ENCODE results near the gene RNF208. TPM values are rescaled to one million over a fixed set of nuclear protein-coding genes. Genes with fewer than 3 reads are reported as not detected.

The RNF208 gene
- polyA plus RNA-seq, 3 donors = 1.5 TPM; not detected in 2

DNA sequence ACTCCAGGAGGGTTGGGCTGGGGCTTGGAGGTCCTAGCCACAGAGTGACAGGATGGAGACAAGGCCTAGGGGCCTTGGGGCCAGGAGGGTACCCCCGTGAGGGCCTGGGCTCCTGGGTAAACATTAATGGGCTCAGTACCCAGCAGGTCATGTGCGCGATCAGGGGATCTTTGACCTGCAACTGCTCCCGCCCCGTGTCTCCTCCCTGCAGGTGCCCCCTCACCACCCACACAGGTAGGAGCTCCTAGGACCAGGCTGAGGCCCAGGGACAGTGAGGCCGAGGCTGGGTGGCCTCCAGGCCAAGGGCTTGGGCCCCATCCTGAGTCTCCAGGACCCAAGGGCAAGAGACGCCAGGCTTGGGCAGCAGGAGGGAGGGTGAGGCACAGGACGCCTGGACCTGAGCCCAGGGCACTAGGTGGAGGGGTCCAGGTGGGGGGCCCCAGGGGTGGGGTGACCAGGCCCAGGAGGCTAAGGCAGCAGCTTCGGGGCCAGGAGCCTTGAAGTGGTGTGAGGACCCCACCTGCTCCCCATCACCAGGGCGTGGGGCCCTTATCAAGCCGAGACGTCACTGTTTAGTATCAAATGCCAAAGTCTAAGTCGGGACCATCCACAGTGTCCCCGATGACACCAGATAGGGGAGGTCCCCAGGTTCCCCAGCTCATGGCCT, 8.8 kb upstream of the RNF208 start, which contains the start of gene SLC34A3:
SLC34A3 (plus strand) TSS at position 197 of the 667 bp plus-strand sequence. CDS start 802 bp downstream, outside the sequence.
- Mint-ChIP-seq H3K27me3 (ENCODE audit: low read depth in 3 of 3) (peaks cover 2 to 50% (median 12%) of the 10 kb centered on the region in 3 donors), H3K9me3 (peaks cover 0 to 4% (median 0%) of the 10 kb centered on the region in 7 donors), H3K4me3 (no peak within 1 kb of the TSS), H3K4me1 (peaks cover 2% of the 10 kb centered on the region), H3K36me3 (no peaks in the 10 kb centered on the region), H3K27ac (no peak within 1 kb of the TSS)
- 89% methylated on average over 11 of the region's 14 CpGs for WGBS (ENCODE audit: insufficient coverage)
- H3K9me3 ChIP-seq (replicated peaks in 1 of 2; ENCODE audit: control insufficient read depth in 1 of 2, insufficient read depth in 1 of 2, low read length in 2 of 2) = no peaks in the 10 kb centered on the region
- H3K4me1 ChIP-seq (ENCODE audit: control insufficient read depth in 1 of 2, insufficient read depth in 2 of 2, low read length in 2 of 2) = no peaks in the 10 kb centered on the region
- intact Hi-C loops (cut with micrococcal nuclease) = no loop called here
- no peaks in the 10 kb centered on the region for H3K36me3 ChIP-seq (replicated peaks in 1 of 2; ENCODE audit: control insufficient read depth in 1 of 2, insufficient read depth in 2 of 2, low read length in 2 of 2)
- no peak within 1 kb of the TSS for H3K9ac ChIP-seq (ENCODE audit: insufficient read depth, low read length, poor library complexity, severe bottlenecking)
- no peak within 1 kb of the TSS for H3K27ac ChIP-seq (ENCODE audit: low read depth in 1 of 2, low read length in 2 of 2)
- peaks cover 0 to 9% of the 10 kb centered on the region in 2 donors for H3K27me3 ChIP-seq (ENCODE audit: control insufficient read depth in 2 of 2, insufficient read depth in 2 of 2, low read length in 2 of 2)
- no peak within 1 kb of the TSS for H2AFZ ChIP-seq (ENCODE audit: insufficient read depth, low read depth, low read length, poor library complexity, severe bottlenecking)
- no peak for DNase-seq
- H3K4me2 ChIP-seq (replicated peaks; ENCODE audit: extremely low read depth, low read length, poor library complexity, severe bottlenecking) = no peak within 1 kb of the TSS
- H3K79me2 ChIP-seq (ENCODE audit: insufficient read depth, low read length) = no peaks in the 10 kb centered on the region
- no peaks in the 10 kb centered on the region for H4K20me1 ChIP-seq (ENCODE audit: insufficient read depth, low read length)
- H3K4me3 ChIP-seq (replicated peaks in 1 of 3; ENCODE audit: low read depth in 2 of 3, low read length in 3 of 3) = no peak within 1 kb of the TSS
- TF ChIP-seq, protein P1, sequence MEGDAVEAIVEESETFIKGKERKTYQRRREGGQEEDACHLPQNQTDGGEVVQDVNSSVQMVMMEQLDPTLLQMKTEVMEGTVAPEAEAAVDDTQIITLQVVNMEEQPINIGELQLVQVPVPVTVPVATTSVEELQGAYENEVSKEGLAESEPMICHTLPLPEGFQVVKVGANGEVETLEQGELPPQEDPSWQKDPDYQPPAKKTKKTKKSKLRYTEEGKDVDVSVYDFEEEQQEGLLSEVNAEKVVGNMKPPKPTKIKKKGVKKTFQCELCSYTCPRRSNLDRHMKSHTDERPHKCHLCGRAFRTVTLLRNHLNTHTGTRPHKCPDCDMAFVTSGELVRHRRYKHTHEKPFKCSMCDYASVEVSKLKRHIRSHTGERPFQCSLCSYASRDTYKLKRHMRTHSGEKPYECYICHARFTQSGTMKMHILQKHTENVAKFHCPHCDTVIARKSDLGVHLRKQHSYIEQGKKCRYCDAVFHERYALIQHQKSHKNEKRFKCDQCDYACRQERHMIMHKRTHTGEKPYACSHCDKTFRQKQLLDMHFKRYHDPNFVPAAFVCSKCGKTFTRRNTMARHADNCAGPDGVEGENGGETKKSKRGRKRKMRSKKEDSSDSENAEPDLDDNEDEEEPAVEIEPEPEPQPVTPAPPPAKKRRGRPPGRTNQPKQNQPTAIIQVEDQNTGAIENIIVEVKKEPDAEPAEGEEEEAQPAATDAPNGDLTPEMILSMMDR (IDR thresholded peaks at IDR 0.05) = no peak

DNA sequence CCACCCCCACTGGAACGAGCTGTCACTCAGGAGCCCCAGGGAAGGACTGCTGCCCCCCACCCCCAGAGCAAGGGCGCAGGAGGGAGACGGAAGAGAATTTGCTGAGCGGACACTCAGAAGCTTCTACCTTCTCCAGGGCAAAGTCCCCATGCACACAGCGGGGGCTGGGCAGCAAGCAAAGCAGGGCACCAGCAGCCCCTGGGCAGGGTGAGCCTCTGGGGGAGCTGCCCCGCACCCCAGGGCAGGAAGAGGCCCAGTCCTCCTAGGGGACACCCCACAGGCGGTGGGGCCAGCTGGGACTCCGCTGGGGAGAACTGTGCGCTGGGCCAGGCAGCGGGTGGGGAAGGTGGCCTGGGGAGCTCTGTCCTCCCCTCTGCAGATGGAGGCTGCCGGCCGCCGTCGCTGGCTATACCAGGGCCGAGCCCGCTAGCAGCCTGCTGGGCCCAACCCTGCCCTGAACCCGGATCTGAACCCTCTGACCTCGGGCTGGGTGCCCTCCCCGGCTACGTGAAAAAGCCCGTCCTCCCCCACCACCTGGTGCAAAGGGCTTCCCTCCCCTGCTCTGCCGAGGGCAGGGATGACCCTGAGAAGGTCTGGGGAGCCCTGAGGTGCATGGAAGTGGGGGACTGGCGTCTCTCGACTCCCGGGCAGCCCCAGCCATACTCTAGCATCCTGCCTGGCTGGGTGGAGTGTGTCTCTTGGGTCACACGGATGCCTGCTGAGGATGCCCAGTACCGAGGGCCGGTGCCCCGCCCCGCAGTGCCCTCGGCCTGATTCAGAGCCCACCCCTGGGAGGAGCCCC, 8.1 kb upstream of the RNF208 start:
- Mint-ChIP-seq H3K36me3 (no peaks in the 10 kb centered on the region), H3K9me3 (peaks cover 0 to 4% (median 0%) of the 10 kb centered on the region in 7 donors)

More for the DNA sequence above, 8.1 kb upstream of the RNF208 start:
- TF ChIP-seq, protein P1 (IDR thresholded peaks at IDR 0.05) = no peak
- intact Hi-C loops (cut with micrococcal nuclease) = loop anchor here in 1 of 2 donors (5.0 kb wide), 1 partner anchor 113 kb away; no protein-coding TSS in a partner anchor
- H3K27me3 ChIP-seq (ENCODE audit: control insufficient read depth in 2 of 2, insufficient read depth in 2 of 2, low read length in 2 of 2) = peaks cover 0 to 9% of the 10 kb centered on the region in 2 donors
- no peak overlapping the region for H3K27ac ChIP-seq (ENCODE audit: low read depth in 1 of 2, low read length in 2 of 2)
- DNase-seq = no peak
- Mint-ChIP-seq H3K4me1 (peaks cover 5% of the 10 kb centered on the region), H3K4me3 (no peak overlapping the region), H3K27ac (no peak overlapping the region), H3K27me3 (ENCODE audit: low read depth in 3 of 3) (peaks cover 2 to 45% (median 9%) of the 10 kb centered on the region in 3 donors)
- no peaks in the 10 kb centered on the region for H4K20me1 ChIP-seq (ENCODE audit: insufficient read depth, low read length)
- H3K36me3 ChIP-seq (replicated peaks in 1 of 2; ENCODE audit: control insufficient read depth in 1 of 2, insufficient read depth in 2 of 2, low read length in 2 of 2) = no peaks in the 10 kb centered on the region
- no peak overlapping the region for H2AFZ ChIP-seq (ENCODE audit: insufficient read depth, low read depth, low read length, poor library complexity, severe bottlenecking)
- peaks cover 3% of the 10 kb centered on the region in 2 donors for H3K4me1 ChIP-seq (ENCODE audit: control insufficient read depth in 1 of 2, insufficient read depth in 2 of 2, low read length in 2 of 2)
- 58% methylated on average over 14 of the region's 31 CpGs for WGBS (ENCODE audit: insufficient coverage)
- H3K9ac ChIP-seq (ENCODE audit: insufficient read depth, low read length, poor library complexity, severe bottlenecking) = no peak overlapping the region
- H3K4me2 ChIP-seq (replicated peaks; ENCODE audit: extremely low read depth, low read length, poor library complexity, severe bottlenecking) = no peak overlapping the region
- H3K9me3 ChIP-seq (replicated peaks in 1 of 2; ENCODE audit: control insufficient read depth in 1 of 2, insufficient read depth in 1 of 2, low read length in 2 of 2) = no peaks in the 10 kb centered on the region
- H3K4me3 ChIP-seq (replicated peaks in 1 of 3; ENCODE audit: low read depth in 2 of 3, low read length in 3 of 3) = no peak overlapping the region
- no peaks in the 10 kb centered on the region for H3K79me2 ChIP-seq (ENCODE audit: insufficient read depth, low read length)
